Psoas muscle (tissue), 8 donors: ENCODE results near the gene SGSH. TPM values are rescaled to one million over a fixed set of nuclear protein-coding genes. Genes with fewer than 3 reads are reported as not detected.
"Not testable (repeated sequence)": the region's sequence is repeated elsewhere in the genome, so short reads cannot be mapped to it uniquely, and the experiment has no call there.

Source experiments
- ATAC-seq, 4 donors: fragments of 200-7000 bp; cut with Tn5 transposase; one replicate each; pipeline ENCODE4 v1.9.1; 2020; ENCODE audit warnings: moderate library complexity in 3 of 4, mild to moderate bottlenecking in 2 of 4
- DNase-seq, 2 donors: peaks; one replicate each; pipeline ENCODE4 v3.0.0-alpha.2; 2020
- H3K27ac ChIP-seq: fragments of 200-600 bp; one replicate; pipeline ENCODE4 v1.8.0; 2022
- H3K27me3 ChIP-seq, 3 donors: fragments of 200-600 bp in 1 of 3; one replicate each; pipeline versions ENCODE4 v1.6.1 to v1.8.0; 2013 to 2022; ENCODE audit warnings: low read length in 2 of 3, mild to moderate bottlenecking in 2 of 3, moderate library complexity in 1 of 3; ENCODE audit not compliant: insufficient read depth in 3 of 3
- H3K36me3 ChIP-seq, 2 donors: fragments of 200-600 bp in 1 of 2; one replicate each; pipeline versions ENCODE4 v1.6.1 to v1.8.0; 2013 to 2022; ENCODE audit warnings: low read depth in 1 of 2, mild to moderate bottlenecking in 1 of 2, moderate library complexity in 1 of 2; ENCODE audit not compliant: insufficient read depth in 1 of 2
- H3K4me1 ChIP-seq: fragments of 200-600 bp; one replicate; pipeline ENCODE4 v1.8.0; 2022
- H3K4me3 ChIP-seq: fragments of 200-600 bp; one replicate; pipeline ENCODE4 v1.8.0; 2022; ENCODE audit warnings: mild to moderate bottlenecking
- H3K9me3 ChIP-seq: fragments of 200-600 bp; one replicate; pipeline ENCODE4 v1.8.0; 2022
- WGBS, 3 donors: extraction: QIAGEN DNeasy Blood & Tissue Kit; methylation state at CpG; one replicate each; pipeline versions ENCODE4 v1.1.6 to v1.1.7; 2013; 5-methylcytosine and 5-hydroxymethylcytosine counted together
- intact Hi-C, 2 donors: fragments of 100-400 bp; cut with DNase I; formaldehyde crosslinking; loops; one replicate each; pipeline versions ENCODE4 v1.11.0 to v1.14.2; 2022
- polyA plus RNA-seq, 3 donors: library from polyadenylated mRNA; stranded (reverse); fragments of 200-250 nt; gene quantifications; one replicate each; pipeline ENCODE4 v1.2.3, GENCODE V29; 2013
- total RNA-seq, 4 donors: library from RNA; stranded (reverse); fragmentation: NEBNext Ultra II Directional in 2 of 4; extraction: Animal tissue kit (Norgen Biotek cat#: 25700) in 2 of 4; gene quantifications; one replicate each; pipeline versions ENCODE4 v1.2.1 to v1.2.4, GENCODE V29; 2021 to 2023
- TF ChIP-seq, protein P1 (sequence below): fragments of 200-600 bp; IDR thresholded peaks from one replicate; pipeline ENCODE4 v1.8.0; 2022; ENCODE audit warnings: antibody characterized with exemption
- donor health status: healthy with polysubstance abuse.
- donor health status: DM: no; HTN: no; CAD: no; lungs with moderate emphysema.
- donor health status: Bipolar disorder and iron deficiency.
- donor health status: healthy.
- donor health status: DM: yes; HTN: yes; CAD: no.
- donor health status: DM: no; HTN: no; CAD: no.
- donor health status: DM: no; HTN: no; CAD: no.
- donor health status: DM: yes; HTN: yes; CAD: no.

The SGSH gene
- total and polyA plus RNA-seq, 7 donors = 4.7 to 16.6 (median 5.6) TPM

DNA sequence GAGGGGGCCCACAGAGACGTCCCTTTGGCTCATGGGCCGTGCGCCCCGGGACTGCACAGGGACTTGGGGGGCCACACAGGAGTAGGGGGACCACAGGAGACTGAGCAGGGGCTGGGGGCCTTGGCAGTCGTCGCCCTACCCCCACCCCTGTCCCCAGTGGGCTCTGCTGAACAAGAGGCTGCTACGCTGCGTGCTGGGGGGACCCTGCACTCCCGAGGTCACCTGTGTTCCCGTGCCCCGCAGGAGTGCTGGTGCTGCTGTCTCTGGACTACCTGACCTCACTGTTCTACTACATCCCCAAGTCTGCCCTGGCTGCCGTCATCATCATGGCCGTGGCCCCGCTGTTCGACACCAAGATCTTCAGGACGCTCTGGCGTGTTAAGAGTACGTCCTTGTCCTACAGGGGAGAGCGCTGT, 26.1 kb upstream of the SGSH start:
- Histone ChIP-seq H3K27ac (no peak overlapping the region), H3K27me3 (no peaks in the 10 kb centered on the region), H3K4me3 (no peak overlapping the region), H3K4me1 (no peaks in the 10 kb centered on the region), H3K9me3 (no peaks in the 10 kb centered on the region), H3K36me3 (peaks cover 0 to 53% of the 10 kb centered on the region in 2 donors)
- ATAC-seq (no peak), DNase-seq (peak in 1 of 2 donors; percentile 42)
- WGBS, 3 donors = 92 to 96% (median 93%) methylated on average over 17 to 19 of the region's 19 CpGs
- intact Hi-C loops = no loop called here
- TF ChIP-seq, protein P1, sequence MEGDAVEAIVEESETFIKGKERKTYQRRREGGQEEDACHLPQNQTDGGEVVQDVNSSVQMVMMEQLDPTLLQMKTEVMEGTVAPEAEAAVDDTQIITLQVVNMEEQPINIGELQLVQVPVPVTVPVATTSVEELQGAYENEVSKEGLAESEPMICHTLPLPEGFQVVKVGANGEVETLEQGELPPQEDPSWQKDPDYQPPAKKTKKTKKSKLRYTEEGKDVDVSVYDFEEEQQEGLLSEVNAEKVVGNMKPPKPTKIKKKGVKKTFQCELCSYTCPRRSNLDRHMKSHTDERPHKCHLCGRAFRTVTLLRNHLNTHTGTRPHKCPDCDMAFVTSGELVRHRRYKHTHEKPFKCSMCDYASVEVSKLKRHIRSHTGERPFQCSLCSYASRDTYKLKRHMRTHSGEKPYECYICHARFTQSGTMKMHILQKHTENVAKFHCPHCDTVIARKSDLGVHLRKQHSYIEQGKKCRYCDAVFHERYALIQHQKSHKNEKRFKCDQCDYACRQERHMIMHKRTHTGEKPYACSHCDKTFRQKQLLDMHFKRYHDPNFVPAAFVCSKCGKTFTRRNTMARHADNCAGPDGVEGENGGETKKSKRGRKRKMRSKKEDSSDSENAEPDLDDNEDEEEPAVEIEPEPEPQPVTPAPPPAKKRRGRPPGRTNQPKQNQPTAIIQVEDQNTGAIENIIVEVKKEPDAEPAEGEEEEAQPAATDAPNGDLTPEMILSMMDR = no peak

DNA sequence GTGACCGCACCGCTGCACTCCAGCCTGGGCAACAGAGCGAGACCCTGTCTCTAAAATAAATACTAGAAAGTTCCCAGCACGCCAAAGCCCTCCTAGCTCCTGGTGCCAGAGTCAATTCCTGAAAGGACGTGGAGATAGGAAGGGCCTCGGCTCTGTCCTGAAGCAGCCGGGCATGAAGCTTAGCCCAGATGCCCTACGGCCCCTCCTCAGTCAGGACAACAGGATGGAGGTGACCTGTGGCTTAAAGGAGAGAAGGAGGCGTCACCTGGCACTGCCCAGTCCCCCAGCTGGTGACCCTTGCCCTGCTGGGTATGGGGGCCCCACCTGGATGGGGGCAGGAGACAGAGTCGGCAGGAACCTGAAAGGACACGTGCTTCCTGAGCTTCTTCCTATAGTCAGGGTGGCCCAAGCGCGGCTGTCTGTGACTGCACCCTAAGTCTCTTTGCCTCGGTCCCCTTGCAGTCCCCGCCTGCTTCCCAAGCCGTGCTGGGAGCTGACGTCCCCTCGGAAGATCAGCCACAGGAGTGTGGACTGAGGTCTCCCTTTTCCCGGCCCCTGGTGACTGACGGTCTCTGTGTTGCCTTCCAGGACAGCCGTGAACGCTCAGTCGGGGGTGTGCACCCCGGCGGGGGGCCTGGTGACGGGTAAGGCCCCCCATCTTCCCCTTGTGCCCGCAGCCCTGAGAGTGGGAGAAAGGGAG, 25.6 kb upstream of the SGSH start:
- Histone ChIP-seq H3K36me3 (peaks cover 0 to 50% of the 10 kb centered on the region in 2 donors), H3K4me3 (no peak overlapping the region), H3K27ac (no peak overlapping the region), H3K9me3 (no peaks in the 10 kb centered on the region), H3K4me1 (no peaks in the 10 kb centered on the region), H3K27me3 (no peaks in the 10 kb centered on the region)
- TF ChIP-seq, protein P1 = no peak
- ATAC-seq (no peak), DNase-seq (peak in 1 of 2 donors; percentile 44)
- 91 to 95% (median 92%) methylated on average over 26 to 27 of the region's 27 CpGs for WGBS, 3 donors
- intact Hi-C loops = no loop called here

DNA sequence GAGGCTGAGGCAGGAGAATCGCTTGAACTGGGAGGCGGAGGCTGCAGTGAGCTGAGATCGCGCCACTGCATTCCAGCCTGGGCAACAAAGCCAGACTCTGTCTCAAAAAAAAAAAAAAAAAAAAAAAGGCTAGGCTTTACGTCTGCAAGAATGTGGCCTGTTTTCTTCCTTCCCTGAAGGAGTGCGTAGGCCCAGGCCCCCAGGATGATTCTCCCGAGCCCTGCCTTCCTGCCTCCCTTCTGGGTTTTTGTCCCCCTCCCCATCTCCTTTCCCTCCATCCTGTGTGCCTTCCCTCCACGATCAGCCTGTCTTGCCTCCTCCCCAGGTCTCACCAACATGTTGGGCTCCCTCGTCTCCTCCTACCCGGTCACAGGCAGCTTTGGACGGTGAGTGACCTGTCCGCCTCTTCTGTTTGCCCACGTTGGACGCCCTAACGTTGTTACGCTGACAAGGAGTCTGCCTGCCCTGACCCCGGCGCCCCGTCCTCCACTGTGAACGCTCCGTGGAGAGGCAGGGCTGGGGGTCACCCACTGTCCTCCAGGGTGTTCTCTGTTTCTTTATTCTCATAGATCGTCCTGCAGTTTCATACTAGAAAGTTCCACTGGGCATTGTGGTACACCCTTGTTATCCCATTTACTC, 24.9 kb upstream of the SGSH start:
- intact Hi-C loops = no loop called here
- 88 to 90% (median 89%) methylated on average over 22 of the region's 22 CpGs for WGBS, 3 donors
- Histone ChIP-seq H3K4me3 (no peak overlapping the region), H3K9me3 (no peaks in the 10 kb centered on the region), H3K27me3 (no peaks in the 10 kb centered on the region), H3K4me1 (no peaks in the 10 kb centered on the region), H3K27ac (no peak overlapping the region), H3K36me3 (peaks cover 0 to 48% of the 10 kb centered on the region in 2 donors)
- no peak for ATAC-seq
- peak in 1 of 2 donors; percentile 25 for DNase-seq
- TF ChIP-seq, protein P1 = no peak

DNA sequence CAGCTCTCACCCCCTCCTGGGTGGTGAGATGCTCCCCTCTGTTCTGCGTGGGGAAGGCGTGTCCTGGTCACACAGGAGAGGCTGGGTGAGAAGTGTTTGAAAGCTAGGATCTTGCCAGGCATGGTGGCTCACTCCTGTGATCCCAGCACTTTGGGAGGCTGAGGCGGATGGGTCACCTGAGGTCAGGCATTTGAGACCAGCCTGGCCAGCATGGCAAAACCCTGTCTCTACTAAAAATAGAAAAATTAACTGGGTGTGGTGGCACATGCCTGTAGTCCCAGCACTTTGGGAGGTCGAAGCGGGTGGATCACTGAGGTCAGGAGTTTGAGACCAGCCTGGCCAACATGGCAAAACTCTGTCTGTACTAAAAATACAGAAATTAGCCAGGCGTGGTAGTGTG, 24.3 kb upstream of the SGSH start:
- Histone ChIP-seq H3K36me3 (peaks cover 0 to 48% of the 10 kb centered on the region in 2 donors), H3K27ac (peak overlapping the region; percentile 61)
- WGBS, 3 donors = 52 to 83% (median 55%) methylated on average over 6 of the region's 6 CpGs
- intact Hi-C loops, H3K4me1 ChIP-seq, H3K4me3 ChIP-seq, H3K9me3 ChIP-seq, H3K27me3 ChIP-seq: not testable (repeated sequence)
- ATAC-seq (peak in 2 of 4 donors; percentile 28), DNase-seq (peak in 1 of 2 donors; percentile 35)
